HEK293 (cell line): Measurements from ENCODE around the gene CST6.

Experiments used
- BCL11B ChIP-seq: fragments of 450-650 bp; formaldehyde crosslinking; IDR thresholded peaks from 2 replicates; pipeline ENCODE4 v1.5.1; 2016; ENCODE audit warnings: low read depth, missing biosample characterization, missing genetic modification characterization
- MEIS1 ChIP-seq: sonication (generic); formaldehyde crosslinking; IDR thresholded peaks from 2 replicates; pipeline ENCODE4 v1.8.1; 2022; ENCODE audit warnings: missing genetic modification reagents, mild to moderate bottlenecking, borderline replicate concordance
- MZF1 ChIP-seq: fragments of 450-650 bp; formaldehyde crosslinking; IDR thresholded peaks from 2 replicates; pipeline ENCODE4 v1.5.1; 2017; ENCODE audit warnings: missing biosample characterization, missing genetic modification characterization, borderline replicate concordance
- PRDM1 ChIP-seq: fragments of 450-650 bp; formaldehyde crosslinking; IDR thresholded peaks from 2 replicates; pipeline ENCODE4; 2016; ENCODE audit warnings: missing biosample characterization, missing genetic modification characterization
- RBAK ChIP-seq: fragments of 450-650 bp; formaldehyde crosslinking; IDR thresholded peaks from 2 replicates; pipeline ENCODE4 v1.5.1; 2016; ENCODE audit warnings: missing biosample characterization, missing genetic modification characterization
- ZBTB17 ChIP-seq: fragments of 450-650 bp; formaldehyde crosslinking; IDR thresholded peaks from 2 replicates; pipeline ENCODE4 v1.5.1; 2016; ENCODE audit warnings: missing biosample characterization, missing genetic modification characterization
- ZBTB48 ChIP-seq: fragments of 450-650 bp; formaldehyde crosslinking; IDR thresholded peaks from 2 replicates; pipeline ENCODE4 v1.5.1; 2016; ENCODE audit warnings: missing biosample characterization, missing genetic modification characterization
- ZBTB8A ChIP-seq: fragments of 450-650 bp; formaldehyde crosslinking; IDR thresholded peaks from 2 replicates; pipeline ENCODE4 v1.5.1; 2016; ENCODE audit warnings: missing biosample characterization, missing genetic modification characterization
- ZFP37 ChIP-seq: fragments of 450-650 bp; formaldehyde crosslinking; IDR thresholded peaks from 2 replicates; pipeline ENCODE4 v1.5.1; 2016; ENCODE audit warnings: missing biosample characterization, missing genetic modification characterization
- ZNF174 ChIP-seq: fragments of 450-650 bp; formaldehyde crosslinking; IDR thresholded peaks from 2 replicates; pipeline ENCODE4 v1.5.0; 2017; ENCODE audit warnings: missing biosample characterization, mild to moderate bottlenecking, missing genetic modification characterization
- ZNF211 ChIP-seq: fragments of 450-650 bp; formaldehyde crosslinking; IDR thresholded peaks from 2 replicates; pipeline ENCODE4 v1.5.1; 2016; ENCODE audit warnings: low read depth, missing biosample characterization, missing genetic modification characterization
- ZNF248 ChIP-seq: fragments of 450-650 bp; formaldehyde crosslinking; IDR thresholded peaks from 2 replicates; pipeline ENCODE4 v1.5.1; 2017; ENCODE audit warnings: missing biosample characterization, missing genetic modification characterization
- ZNF341 ChIP-seq: fragments of 450-650 bp; formaldehyde crosslinking; IDR thresholded peaks from 2 replicates; pipeline ENCODE4; 2016; ENCODE audit warnings: low read depth, missing biosample characterization, missing genetic modification characterization
- ZNF366 ChIP-seq: fragments of 450-650 bp; formaldehyde crosslinking; conservative IDR thresholded peaks from 2 replicates; pipeline ENCODE4 v1.5.1; 2016; ENCODE audit warnings: missing biosample characterization, missing genetic modification characterization
- ZNF510 ChIP-seq: fragments of 450-650 bp; formaldehyde crosslinking; IDR thresholded peaks from 2 replicates; pipeline ENCODE4 v1.5.1; 2018; ENCODE audit warnings: mild to moderate bottlenecking, missing genetic modification characterization, missing biosample characterization; ENCODE audit not compliant: insufficient replicate concordance
- ZNF530 ChIP-seq: fragments of 450-650 bp; formaldehyde crosslinking; IDR thresholded peaks from 2 replicates; pipeline ENCODE4 v1.5.1; 2016; ENCODE audit warnings: low read depth, missing biosample characterization, missing genetic modification characterization
- ZNF561 ChIP-seq: fragments of 450-650 bp; IDR thresholded peaks from 2 replicates; pipeline ENCODE4 v1.5.1; 2018; ENCODE audit warnings: missing biosample characterization, missing genetic modification characterization, borderline replicate concordance
- ZNF600 ChIP-seq: fragments of 450-650 bp; formaldehyde crosslinking; IDR thresholded peaks from 2 replicates; pipeline ENCODE4 v1.5.1; 2016; ENCODE audit warnings: missing biosample characterization, missing genetic modification characterization
- ZNF747 ChIP-seq: fragments of 450-650 bp; formaldehyde crosslinking; IDR thresholded peaks from 2 replicates; pipeline ENCODE4 v1.5.1; 2016; ENCODE audit warnings: missing biosample characterization, missing genetic modification characterization
- ZXDB ChIP-seq: fragments of 450-650 bp; formaldehyde crosslinking; IDR thresholded peaks from 2 replicates; pipeline ENCODE4 v1.5.1; 2016; ENCODE audit warnings: missing biosample characterization, missing genetic modification characterization
- TF ChIP-seq, protein P1 (sequence below): fragments of 450-650 bp; formaldehyde crosslinking; conservative IDR thresholded peaks from 2 replicates; pipeline ENCODE4 v1.5.1; 2016; ENCODE audit warnings: low read depth, missing biosample characterization, missing genetic modification characterization
- TF ChIP-seq, protein P2 (sequence below): fragments of 450-650 bp; formaldehyde crosslinking; IDR thresholded peaks from 2 replicates; pipeline ENCODE4 v1.5.1; 2016; ENCODE audit warnings: missing biosample characterization, missing genetic modification characterization
- TF ChIP-seq, protein P3 (sequence below): fragments of 450-650 bp; formaldehyde crosslinking; IDR thresholded peaks from 2 replicates; pipeline ENCODE4 v1.5.1; 2017; ENCODE audit warnings: missing biosample characterization, missing genetic modification characterization
- TF ChIP-seq, protein P4 (sequence below): fragments of 450-650 bp; formaldehyde crosslinking; IDR thresholded peaks from 2 replicates; pipeline ENCODE4 v1.5.1; 2017; ENCODE audit warnings: missing biosample characterization, missing genetic modification characterization
- TF ChIP-seq, protein P5 (sequence below): fragments of 450-650 bp; formaldehyde crosslinking; conservative IDR thresholded peaks from 2 replicates; pipeline ENCODE4 v1.5.1; 2016; ENCODE audit warnings: low read depth, missing biosample characterization, missing genetic modification characterization

Gene CST6

DNA sequence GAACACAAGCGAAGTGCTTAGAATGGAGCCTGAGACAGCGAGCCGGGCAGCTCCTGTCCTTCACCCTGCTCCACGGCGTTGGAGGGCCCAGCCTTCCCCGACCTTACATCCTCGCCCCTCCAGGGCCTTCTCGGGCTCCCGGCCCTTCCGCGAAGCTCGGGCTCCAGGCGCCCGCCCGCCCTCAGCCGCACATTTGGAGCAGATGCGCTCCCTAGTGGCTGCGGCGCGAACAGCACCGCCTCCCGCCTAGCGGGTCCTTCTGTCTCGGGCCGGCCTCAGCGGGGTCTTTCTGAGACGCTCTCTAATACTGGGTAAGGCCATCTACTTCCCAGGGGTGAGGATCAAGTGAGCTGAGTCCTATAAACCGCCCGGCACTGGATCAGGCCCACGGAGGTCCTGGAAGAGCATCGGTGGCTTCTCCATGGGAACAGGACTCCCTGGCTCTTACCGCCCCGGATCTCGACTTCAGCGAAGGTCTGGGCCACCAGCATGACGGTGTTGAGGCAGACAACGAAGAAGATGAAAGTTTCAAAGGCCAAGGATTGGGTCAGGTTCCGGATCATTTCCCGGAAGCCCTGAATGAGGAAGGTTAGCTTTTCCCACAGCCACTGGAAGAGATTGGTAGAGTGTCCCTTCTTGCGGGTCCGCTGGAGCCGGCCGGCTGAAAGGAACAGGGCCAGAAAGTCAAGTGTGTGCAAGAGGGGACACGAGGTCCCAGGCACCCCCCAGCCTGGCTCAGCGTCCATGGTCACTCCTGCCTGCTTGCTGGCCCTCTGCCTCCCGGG is 10.8 kb downstream of the CST6 start (continued):
- TF ChIP-seq, protein P1, sequence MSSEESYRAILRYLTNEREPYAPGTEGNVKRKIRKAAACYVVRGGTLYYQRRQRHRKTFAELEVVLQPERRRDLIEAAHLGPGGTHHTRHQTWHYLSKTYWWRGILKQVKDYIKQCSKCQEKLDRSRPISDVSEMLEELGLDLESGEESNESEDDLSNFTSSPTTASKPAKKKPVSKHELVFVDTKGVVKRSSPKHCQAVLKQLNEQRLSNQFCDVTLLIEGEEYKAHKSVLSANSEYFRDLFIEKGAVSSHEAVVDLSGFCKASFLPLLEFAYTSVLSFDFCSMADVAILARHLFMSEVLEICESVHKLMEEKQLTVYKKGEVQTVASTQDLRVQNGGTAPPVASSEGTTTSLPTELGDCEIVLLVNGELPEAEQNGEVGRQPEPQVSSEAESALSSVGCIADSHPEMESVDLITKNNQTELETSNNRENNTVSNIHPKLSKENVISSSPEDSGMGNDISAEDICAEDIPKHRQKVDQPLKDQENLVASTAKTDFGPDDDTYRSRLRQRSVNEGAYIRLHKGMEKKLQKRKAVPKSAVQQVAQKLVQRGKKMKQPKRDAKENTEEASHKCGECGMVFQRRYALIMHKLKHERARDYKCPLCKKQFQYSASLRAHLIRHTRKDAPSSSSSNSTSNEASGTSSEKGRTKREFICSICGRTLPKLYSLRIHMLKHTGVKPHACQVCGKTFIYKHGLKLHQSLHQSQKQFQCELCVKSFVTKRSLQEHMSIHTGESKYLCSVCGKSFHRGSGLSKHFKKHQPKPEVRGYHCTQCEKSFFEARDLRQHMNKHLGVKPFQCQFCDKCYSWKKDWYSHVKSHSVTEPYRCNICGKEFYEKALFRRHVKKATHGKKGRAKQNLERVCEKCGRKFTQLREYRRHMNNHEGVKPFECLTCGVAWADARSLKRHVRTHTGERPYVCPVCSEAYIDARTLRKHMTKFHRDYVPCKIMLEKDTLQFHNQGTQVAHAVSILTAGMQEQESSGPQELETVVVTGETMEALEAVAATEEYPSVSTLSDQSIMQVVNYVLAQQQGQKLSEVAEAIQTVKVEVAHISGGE = no peak
- no peak for TF ChIP-seq ZNF248 (tag by site-specific recombination)
- TF ChIP-seq ZBTB8A (tag by site-specific recombination) = peak; percentile 94
- no peak; the same call in 1 of the 2 replicates for TF ChIP-seq ZNF561 (tag by site-specific recombination)
- TF ChIP-seq MZF1 (tag by site-specific recombination) = no peak
- no peak for TF ChIP-seq ZNF747 (tag by site-specific recombination)
- TF ChIP-seq PRDM1 (tag by site-specific recombination) = no peak
- TF ChIP-seq ZNF341 = peak; percentile 40; the same call in 1 of the 2 replicates
- TF ChIP-seq, protein P2, sequence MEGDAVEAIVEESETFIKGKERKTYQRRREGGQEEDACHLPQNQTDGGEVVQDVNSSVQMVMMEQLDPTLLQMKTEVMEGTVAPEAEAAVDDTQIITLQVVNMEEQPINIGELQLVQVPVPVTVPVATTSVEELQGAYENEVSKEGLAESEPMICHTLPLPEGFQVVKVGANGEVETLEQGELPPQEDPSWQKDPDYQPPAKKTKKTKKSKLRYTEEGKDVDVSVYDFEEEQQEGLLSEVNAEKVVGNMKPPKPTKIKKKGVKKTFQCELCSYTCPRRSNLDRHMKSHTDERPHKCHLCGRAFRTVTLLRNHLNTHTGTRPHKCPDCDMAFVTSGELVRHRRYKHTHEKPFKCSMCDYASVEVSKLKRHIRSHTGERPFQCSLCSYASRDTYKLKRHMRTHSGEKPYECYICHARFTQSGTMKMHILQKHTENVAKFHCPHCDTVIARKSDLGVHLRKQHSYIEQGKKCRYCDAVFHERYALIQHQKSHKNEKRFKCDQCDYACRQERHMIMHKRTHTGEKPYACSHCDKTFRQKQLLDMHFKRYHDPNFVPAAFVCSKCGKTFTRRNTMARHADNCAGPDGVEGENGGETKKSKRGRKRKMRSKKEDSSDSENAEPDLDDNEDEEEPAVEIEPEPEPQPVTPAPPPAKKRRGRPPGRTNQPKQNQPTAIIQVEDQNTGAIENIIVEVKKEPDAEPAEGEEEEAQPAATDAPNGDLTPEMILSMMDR (tag by site-specific recombination) = peak; percentile 74
- no peak for TF ChIP-seq MEIS1
- no peak for TF ChIP-seq ZNF174 (tag by site-specific recombination)
- TF ChIP-seq ZNF600 (tag by site-specific recombination) = no peak
- no peak for TF ChIP-seq BCL11B (tag by site-specific recombination)
- TF ChIP-seq, protein P3, sequence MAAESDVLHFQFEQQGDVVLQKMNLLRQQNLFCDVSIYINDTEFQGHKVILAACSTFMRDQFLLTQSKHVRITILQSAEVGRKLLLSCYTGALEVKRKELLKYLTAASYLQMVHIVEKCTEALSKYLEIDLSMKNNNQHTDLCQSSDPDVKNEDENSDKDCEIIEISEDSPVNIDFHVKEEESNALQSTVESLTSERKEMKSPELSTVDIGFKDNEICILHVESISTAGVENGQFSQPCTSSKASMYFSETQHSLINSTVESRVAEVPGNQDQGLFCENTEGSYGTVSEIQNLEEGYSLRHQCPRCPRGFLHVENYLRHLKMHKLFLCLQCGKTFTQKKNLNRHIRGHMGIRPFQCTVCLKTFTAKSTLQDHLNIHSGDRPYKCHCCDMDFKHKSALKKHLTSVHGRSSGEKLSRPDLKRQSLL (tag by site-specific recombination) = 0 out of 2 replicates have a peak, but pooled peaks have one; percentile 40
- no peak for TF ChIP-seq ZFP37 (tag by site-specific recombination)
- no peak for TF ChIP-seq ZXDB
- TF ChIP-seq ZBTB17 (tag by site-specific recombination) = no peak
- TF ChIP-seq, protein P4, sequence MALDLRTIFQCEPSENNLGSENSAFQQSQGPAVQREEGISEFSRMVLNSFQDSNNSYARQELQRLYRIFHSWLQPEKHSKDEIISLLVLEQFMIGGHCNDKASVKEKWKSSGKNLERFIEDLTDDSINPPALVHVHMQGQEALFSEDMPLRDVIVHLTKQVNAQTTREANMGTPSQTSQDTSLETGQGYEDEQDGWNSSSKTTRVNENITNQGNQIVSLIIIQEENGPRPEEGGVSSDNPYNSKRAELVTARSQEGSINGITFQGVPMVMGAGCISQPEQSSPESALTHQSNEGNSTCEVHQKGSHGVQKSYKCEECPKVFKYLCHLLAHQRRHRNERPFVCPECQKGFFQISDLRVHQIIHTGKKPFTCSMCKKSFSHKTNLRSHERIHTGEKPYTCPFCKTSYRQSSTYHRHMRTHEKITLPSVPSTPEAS (tag by site-specific recombination) = no peak
- TF ChIP-seq RBAK = no peak
- TF ChIP-seq ZNF366 (tag by site-specific recombination) = no peak
- TF ChIP-seq ZNF211 (tag by site-specific recombination) = no peak
- TF ChIP-seq ZNF510 (tag by site-specific recombination) = no peak
- no peak for TF ChIP-seq ZNF530 (tag by site-specific recombination)
- TF ChIP-seq, protein P5, sequence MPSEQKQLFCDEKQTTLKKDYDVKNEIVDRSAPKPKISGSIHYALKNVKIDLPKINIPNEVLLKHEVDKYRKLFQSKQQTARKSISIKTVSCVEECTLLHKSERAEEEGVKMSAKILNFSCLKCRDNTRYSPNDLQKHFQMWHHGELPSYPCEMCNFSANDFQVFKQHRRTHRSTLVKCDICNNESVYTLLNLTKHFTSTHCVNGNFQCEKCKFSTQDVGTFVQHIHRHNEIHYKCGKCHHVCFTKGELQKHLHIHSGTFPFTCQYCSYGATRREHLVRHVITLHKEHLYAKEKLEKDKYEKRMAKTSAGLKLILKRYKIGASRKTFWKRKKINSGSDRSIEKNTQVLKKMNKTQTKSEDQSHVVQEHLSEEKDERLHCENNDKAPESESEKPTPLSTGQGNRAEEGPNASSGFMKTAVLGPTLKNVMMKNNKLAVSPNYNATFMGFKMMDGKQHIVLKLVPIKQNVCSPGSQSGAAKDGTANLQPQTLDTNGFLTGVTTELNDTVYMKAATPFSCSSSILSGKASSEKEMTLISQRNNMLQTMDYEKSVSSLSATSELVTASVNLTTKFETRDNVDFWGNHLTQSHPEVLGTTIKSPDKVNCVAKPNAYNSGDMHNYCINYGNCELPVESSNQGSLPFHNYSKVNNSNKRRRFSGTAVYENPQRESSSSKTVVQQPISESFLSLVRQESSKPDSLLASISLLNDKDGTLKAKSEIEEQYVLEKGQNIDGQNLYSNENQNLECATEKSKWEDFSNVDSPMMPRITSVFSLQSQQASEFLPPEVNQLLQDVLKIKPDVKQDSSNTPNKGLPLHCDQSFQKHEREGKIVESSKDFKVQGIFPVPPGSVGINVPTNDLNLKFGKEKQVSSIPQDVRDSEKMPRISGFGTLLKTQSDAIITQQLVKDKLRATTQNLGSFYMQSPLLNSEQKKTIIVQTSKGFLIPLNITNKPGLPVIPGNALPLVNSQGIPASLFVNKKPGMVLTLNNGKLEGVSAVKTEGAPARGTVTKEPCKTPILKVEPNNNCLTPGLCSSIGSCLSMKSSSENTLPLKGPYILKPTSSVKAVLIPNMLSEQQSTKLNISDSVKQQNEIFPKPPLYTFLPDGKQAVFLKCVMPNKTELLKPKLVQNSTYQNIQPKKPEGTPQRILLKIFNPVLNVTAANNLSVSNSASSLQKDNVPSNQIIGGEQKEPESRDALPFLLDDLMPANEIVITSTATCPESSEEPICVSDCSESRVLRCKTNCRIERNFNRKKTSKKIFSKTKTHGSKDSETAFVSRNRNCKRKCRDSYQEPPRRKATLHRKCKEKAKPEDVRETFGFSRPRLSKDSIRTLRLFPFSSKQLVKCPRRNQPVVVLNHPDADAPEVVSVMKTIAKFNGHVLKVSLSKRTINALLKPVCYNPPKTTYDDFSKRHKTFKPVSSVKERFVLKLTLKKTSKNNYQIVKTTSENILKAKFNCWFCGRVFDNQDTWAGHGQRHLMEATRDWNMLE (tag by site-specific recombination) = no peak
- TF ChIP-seq ZBTB48 (tag by site-specific recombination) = no peak
